ENCODE data around the gene NRF1.

Gene NRF1

DNA sequence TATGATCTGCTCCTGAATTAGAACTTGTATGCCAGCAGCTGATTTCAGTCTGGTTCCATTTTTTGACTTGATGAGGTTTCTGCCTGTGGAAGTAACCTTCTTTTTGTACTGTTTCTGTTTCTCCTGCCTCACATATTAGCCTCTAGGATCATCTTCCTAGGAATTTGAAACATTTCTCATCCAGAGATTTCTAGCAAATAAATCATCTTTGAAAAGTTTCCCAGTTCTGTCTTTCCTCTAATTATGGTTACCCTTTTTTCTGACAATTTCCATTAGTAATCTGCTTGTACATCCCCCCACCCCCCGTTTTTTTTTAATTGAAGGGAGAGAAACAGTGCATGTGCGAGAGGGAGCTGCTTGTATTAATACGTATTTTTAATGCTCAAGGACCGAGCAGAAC is 92.2 kb downstream of the NRF1 start:
- H3K4me3 ChIP-seq (replicated peaks in 1 of 2; ENCODE audit: low read depth in 2 of 2, low read length in 2 of 2): no peak overlapping the region
- no peak for TF ChIP-seq CTCF (IDR thresholded peaks at IDR 0.05; ENCODE audit: low read depth, low read length)
- no peak for DNase-seq (ENCODE audit: low read depth in 2 of 2)

GRCh38 chr7:129707910-129708499 is 96.5 kb downstream of the NRF1 start:
- H3K4me3 ChIP-seq (replicated peaks in 1 of 2; ENCODE audit: low read depth in 2 of 2, low read length in 2 of 2): no peak overlapping the region
- no peak for DNase-seq (ENCODE audit: low read depth in 2 of 2)
- no peak for TF ChIP-seq CTCF (IDR thresholded peaks at IDR 0.05; ENCODE audit: low read depth, low read length)

GRCh38 chr7:129713544-129713943 is 102.0 kb downstream of the NRF1 start:
- peak in 1 of 2 donors; percentile 21 for DNase-seq (ENCODE audit: low read depth in 2 of 2)
- TF ChIP-seq CTCF (IDR thresholded peaks at IDR 0.05; ENCODE audit: low read depth, low read length): no peak
- no peak overlapping the region for H3K4me3 ChIP-seq (replicated peaks in 1 of 2; ENCODE audit: low read depth in 2 of 2, low read length in 2 of 2)

- no peak overlapping the region for H3K4me3 ChIP-seq (replicated peaks in 1 of 2; ENCODE audit: low read depth in 2 of 2, low read length in 2 of 2)
- no peak for DNase-seq (ENCODE audit: low read depth in 2 of 2)
- no peak for TF ChIP-seq CTCF (IDR thresholded peaks at IDR 0.05; ENCODE audit: low read depth, low read length)
Measured at GRCh38 chr7:129714514-129715063, 103.1 kb downstream of the NRF1 start.

GRCh38 chr7:129719980-129720732 is 108.6 kb downstream of the NRF1 start:
- peak; percentile 17 to 19 for DNase-seq (ENCODE audit: low read depth in 2 of 2)
- TF ChIP-seq CTCF (IDR thresholded peaks at IDR 0.05; ENCODE audit: low read depth, low read length): no peak
- H3K4me3 ChIP-seq (replicated peaks in 1 of 2; ENCODE audit: low read depth in 2 of 2, low read length in 2 of 2): no peak overlapping the region

- TF ChIP-seq CTCF (IDR thresholded peaks at IDR 0.05; ENCODE audit: low read depth, low read length): no peak
- DNase-seq (ENCODE audit: low read depth in 2 of 2): peak in 1 of 2 donors; percentile 46
- H3K4me3 ChIP-seq (replicated peaks in 1 of 2; ENCODE audit: low read depth in 2 of 2, low read length in 2 of 2): no peak overlapping the region
Measured at GRCh38 chr7:129721068-129721467, 109.5 kb downstream of the NRF1 start.
